Measurements from ENCODE around the gene PHTF1.
"Not testable (repeated sequence)": the region's sequence is repeated elsewhere in the genome, so short reads cannot be mapped to it uniquely, and the experiment has no call there.

The PHTF1 gene

DNA sequence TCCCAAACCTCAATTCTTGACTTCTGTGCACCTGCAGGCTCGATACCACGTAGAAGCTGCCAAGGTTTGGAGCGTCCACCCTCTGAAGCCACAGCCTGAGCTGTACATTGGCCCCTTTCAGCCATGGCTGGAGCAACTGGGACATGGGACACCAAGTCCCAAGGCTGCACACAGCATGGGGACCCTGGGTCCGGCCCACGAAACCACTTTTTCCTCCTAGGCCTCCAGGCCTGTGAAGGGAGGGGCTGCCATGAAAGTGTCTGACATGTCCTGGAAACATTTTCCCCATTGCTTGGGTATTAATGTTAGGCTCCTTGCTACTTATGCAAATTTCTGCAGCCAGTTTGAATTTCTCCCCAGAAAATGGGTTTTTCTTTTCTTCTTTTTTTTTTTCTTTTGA, 40.7 kb downstream of the PHTF1 start:
- DNase-seq; H3K27me3 Mint-ChIP-seq; ATAC-seq (replicated peaks); H3K4me3 Mint-ChIP-seq; H3K27ac Mint-ChIP-seq; H3K4me1 Mint-ChIP-seq: not testable (repeated sequence)
- peaks cover 78 to 82% of the 10 kb centered on the region in 2 donors for H3K36me3 Mint-ChIP-seq
- H3K9me3 Mint-ChIP-seq, result peaks cover 13 to 16% of the 10 kb centered on the region in 2 donors

DNA sequence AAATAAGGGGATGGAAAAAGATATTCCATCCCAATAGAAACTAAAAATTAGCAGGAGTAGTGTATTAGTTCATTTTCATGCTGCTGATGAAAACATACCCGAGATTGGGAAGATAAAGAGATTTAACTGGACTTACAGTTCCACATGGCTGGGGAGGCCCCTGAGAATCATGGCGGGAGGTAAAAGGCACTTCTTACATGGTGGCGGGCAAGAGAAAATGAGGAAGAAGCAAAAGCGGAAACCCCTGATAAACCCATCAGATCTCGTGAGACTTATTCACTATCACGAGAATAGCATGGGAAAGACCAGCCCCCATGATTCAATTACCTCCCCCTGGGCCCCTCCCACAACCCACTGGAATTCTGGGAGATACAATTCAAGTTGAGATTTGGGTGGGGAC, 41.8 kb downstream of the PHTF1 start:
- H3K4me3 Mint-ChIP-seq; H3K4me1 Mint-ChIP-seq; H3K27ac Mint-ChIP-seq; DNase-seq; H3K27me3 Mint-ChIP-seq; ATAC-seq (replicated peaks): not testable (repeated sequence)
- peaks cover 13 to 16% of the 10 kb centered on the region in 2 donors for H3K9me3 Mint-ChIP-seq
- peaks cover 75 to 80% of the 10 kb centered on the region in 2 donors for H3K36me3 Mint-ChIP-seq

DNA sequence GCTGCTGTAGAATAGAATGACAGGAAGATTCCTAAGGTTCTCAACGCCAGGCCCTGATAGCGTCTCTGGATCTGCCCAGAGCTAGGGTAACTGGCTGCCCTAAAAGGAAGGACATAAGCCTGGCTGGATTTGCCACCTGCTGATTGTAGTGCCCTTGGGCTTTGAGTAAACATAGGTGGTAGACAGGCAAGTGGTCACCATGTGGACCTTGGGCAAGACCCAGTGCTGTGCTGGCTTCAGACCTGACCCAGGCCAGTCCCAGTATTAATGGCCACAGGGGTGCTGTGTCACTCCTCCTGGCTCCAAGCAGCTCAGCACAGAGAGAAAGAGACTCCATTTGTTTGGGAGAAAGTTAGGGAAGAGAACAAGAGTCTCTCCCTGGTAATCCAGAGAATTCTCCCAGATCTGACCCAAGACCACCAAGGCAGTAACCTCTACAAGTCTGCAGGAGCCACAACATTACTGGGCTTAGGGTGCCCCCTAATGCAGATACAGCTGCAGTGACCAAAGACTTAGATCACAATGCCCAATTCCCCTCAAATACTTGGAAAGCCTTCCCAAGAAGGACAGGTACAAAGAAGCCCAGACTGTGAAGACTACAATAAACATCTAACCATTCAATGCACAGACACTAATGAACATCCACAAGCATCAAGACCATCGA, 44.5 kb downstream of the PHTF1 start:
- no peaks in the 10 kb centered on the region for H3K27me3 Mint-ChIP-seq
- DNase-seq (no peak), ATAC-seq (replicated peaks) (no peak)
- H3K4me1 Mint-ChIP-seq, result no peaks in the 10 kb centered on the region
- no peak overlapping the region for H3K27ac Mint-ChIP-seq
- peaks cover 12 to 15% of the 10 kb centered on the region in 2 donors for H3K9me3 Mint-ChIP-seq
- H3K36me3 Mint-ChIP-seq, result peaks cover 60 to 75% of the 10 kb centered on the region in 2 donors
- no peak overlapping the region for H3K4me3 Mint-ChIP-seq

DNA sequence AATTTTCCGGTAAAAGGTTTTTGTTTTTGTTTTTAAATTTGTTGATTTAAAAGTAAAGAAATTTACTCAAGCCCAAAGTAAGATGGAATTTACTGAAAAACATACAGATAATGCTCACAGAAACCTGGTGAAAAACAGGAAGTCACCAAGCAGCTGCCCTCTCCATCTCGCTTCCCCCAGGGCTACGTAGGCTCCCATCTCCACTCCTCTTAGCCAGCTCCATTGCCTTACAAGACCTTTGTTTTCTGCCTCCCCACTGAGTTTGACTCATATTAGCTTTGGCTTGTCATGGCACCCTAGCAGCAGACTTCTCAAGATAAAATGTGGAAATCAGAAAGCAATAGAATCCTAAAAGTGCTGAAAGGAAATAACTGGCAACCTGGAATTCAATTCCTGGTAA, 57.9 kb downstream of the PHTF1 start:
- peak overlapping the region; percentile 16 for H3K27ac Mint-ChIP-seq
- peak; percentile 77 to 87 for ATAC-seq (replicated peaks)
- no peak overlapping the region for H3K4me3 Mint-ChIP-seq
- peaks cover 40 to 60% of the 10 kb centered on the region in 2 donors for H3K36me3 Mint-ChIP-seq
- H3K9me3 Mint-ChIP-seq, result no peaks in the 10 kb centered on the region
- no peak for DNase-seq
- H3K4me1 Mint-ChIP-seq, result peaks cover 9 to 18% of the 10 kb centered on the region in 2 donors
- H3K27me3 Mint-ChIP-seq, result no peaks in the 10 kb centered on the region

DNA sequence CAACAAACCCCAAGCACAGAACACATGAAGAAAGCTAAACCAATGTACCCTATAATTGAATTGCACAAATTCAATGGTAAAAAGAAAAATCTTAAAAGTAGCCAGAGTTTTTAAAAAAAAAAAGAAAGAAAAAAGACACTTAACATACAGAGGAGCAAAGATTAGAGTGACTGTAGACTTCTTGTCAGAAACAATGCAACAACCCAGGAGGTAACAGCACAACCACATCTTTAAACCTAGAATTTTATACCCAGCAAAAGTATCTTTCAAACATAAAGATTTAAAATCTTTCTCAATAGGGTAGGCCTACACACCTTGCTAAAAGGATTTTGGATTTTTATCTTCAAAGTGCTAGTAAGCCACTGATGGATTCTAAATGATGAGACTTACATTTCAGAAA, 64.4 kb downstream of the PHTF1 start:
- Mint-ChIP-seq H3K4me3 (no peak overlapping the region), H3K4me1 (peaks cover 17 to 25% of the 10 kb centered on the region in 2 donors), H3K9me3 (peaks cover 12 to 25% of the 10 kb centered on the region in 2 donors), H3K36me3 (peaks cover 50 to 80% of the 10 kb centered on the region in 2 donors), H3K27me3 (no peaks in the 10 kb centered on the region), H3K27ac (no peak overlapping the region)
- DNase-seq (no peak), ATAC-seq (replicated peaks) (no peak)

DNA sequence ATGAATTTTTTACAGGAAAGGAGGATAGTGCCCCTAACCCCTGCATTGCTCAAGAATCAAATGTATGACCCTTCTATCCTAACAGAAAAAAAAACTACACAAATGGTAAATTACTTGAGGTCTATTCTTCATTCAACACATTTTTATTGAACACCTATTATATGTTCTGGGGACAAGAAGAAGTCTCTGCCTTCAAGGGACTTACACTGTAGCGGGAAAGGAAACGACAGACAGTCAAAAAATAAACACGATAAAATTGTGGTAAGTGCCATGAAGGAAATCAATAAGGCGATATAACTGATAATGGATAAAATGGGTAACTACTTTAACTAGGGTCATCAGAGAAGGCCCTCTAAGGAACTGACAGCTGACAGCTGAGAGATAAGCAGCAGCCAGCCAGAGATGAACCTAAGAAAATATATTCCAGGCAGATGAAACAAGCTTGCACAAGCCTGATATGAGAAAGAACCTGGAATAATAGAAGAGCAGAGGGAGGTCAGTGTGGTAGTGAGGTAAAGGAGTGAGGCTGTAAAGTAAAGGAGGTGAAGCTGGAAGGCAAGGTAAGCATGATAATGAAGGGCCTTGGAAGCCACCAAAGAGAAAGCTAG, 66.4 kb downstream of the PHTF1 start:
- Mint-ChIP-seq H3K36me3 (peaks cover 46 to 70% of the 10 kb centered on the region in 2 donors), H3K4me1 (peaks cover 17 to 25% of the 10 kb centered on the region in 2 donors), H3K4me3 (no peak overlapping the region), H3K9me3 (peaks cover 12 to 25% of the 10 kb centered on the region in 2 donors), H3K27me3 (no peaks in the 10 kb centered on the region), H3K27ac (no peak overlapping the region)
- no peak for DNase-seq
- ATAC-seq (replicated peaks), result no peak

DNA sequence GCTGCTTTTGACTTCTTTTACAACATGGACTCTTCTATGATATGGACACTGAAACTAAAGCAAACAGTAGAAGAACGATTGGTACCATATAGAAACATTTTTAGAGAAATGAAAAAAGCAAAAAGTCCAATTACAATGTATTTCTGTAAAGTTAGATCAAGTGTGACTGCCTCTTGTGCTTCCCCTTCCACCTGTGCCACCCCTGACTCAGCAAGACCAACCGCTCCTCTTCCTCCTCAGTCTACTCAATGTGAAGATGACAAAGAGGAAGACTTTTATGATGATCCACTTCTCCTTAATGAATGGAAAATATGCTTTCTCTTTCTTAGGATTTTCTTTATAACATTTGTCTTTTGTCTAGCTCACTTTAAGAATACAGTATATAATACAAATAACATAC, 66.9 kb downstream of the PHTF1 start:
- peaks cover 12 to 25% of the 10 kb centered on the region in 2 donors for H3K9me3 Mint-ChIP-seq
- ATAC-seq (replicated peaks) (peak; percentile 77 to 87), DNase-seq (no peak)
- H3K27ac Mint-ChIP-seq, result no peak overlapping the region
- no peaks in the 10 kb centered on the region for H3K27me3 Mint-ChIP-seq
- H3K36me3 Mint-ChIP-seq, result peaks cover 41 to 64% of the 10 kb centered on the region in 2 donors
- H3K4me1 Mint-ChIP-seq, result peaks cover 17 to 25% of the 10 kb centered on the region in 2 donors
- no peak overlapping the region for H3K4me3 Mint-ChIP-seq

DNA sequence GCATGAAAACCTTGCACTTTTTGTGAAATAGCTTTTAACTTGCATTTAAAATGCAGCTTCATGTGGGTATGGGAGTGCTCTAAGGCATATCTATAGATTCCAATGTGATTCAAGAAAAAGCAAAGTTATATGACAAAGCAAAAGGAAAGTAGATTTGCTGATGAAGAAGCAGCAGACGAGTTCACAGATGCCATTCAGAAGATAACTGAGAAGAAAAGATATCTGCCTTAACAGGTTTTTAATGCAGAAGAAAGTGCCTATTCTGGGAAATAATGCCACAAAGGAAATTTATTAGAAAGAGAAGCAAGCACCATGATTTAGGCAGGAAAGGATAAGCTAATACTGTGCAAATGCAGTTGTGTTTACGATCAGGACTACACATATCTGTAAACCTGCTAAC, 68.1 kb downstream of the PHTF1 start:
- H3K27ac Mint-ChIP-seq, result no peak overlapping the region
- H3K4me3 Mint-ChIP-seq, result no peak overlapping the region
- no peak for DNase-seq

DNA sequence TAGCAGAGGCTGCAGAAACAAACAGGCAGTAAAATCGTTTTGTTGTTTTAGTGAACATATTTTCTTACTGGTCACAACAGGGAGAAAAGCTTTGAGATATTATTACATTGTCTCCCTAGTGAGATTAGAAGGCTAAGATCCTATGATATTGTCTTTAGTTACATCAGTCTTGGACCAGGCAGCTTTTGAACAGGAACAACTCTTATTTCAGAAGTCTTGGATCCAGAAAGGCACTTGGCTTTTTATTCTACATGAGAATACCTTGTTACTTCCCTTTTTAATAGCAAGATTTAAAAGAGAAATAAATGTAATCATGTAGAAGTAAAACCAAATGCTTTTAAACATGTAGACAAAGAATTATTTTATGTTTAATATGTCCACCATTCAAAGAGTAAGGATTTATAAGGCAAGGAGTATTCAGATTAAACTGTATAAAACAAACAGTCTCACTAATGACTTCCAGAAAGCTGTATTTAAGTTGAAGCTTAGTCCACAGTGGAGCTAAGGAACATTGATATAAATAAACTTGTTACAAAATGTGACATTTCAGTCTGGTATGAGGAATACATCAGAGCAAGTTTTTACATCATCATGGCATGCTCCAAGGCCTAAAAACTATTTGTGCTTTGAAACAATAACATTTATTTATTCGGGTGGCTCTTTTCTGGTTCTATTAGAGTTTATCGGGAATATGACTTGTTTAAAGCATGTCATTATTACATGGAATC, 72.2 kb downstream of the PHTF1 start:
- Mint-ChIP-seq H3K27ac (no peak overlapping the region), H3K9me3 (no peaks in the 10 kb centered on the region)

More for the DNA sequence above, 68.1 kb downstream of the PHTF1 start:
- ATAC-seq (replicated peaks), result no peak
- peaks cover 12 to 25% of the 10 kb centered on the region in 2 donors for H3K9me3 Mint-ChIP-seq
- peaks cover 40 to 56% of the 10 kb centered on the region in 2 donors for H3K36me3 Mint-ChIP-seq
- H3K27me3 Mint-ChIP-seq, result no peaks in the 10 kb centered on the region
- H3K4me1 Mint-ChIP-seq, result peaks cover 17 to 25% of the 10 kb centered on the region in 2 donors

DNA sequence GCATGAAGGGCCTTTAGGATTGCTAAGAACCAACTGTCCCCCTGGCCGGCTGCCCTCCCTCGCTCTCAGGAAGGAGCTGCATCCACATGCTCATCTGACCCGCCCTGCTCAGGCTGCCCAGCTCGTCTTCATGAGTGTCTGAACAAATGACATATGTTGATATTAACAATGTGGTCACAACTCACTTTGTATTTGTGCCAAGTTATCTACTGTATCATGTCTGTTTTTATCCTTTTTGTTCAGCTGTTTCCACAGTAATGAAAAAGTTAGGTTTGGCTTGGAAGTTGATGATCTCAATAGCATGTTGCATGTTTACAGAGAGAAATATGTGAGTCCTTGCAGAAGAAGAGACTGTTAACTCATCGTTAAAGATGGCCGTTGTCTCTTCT, 75.1 kb downstream of the PHTF1 start:
- Mint-ChIP-seq H3K9me3 (no peaks in the 10 kb centered on the region), H3K4me3 (no peak overlapping the region), H3K27ac (no peak overlapping the region), H3K36me3 (peaks cover 4 to 6% of the 10 kb centered on the region in 2 donors), H3K4me1 (no peaks in the 10 kb centered on the region), H3K27me3 (no peaks in the 10 kb centered on the region)
- DNase-seq (no peak), ATAC-seq (replicated peaks) (no peak)

More for the DNA sequence above, 72.2 kb downstream of the PHTF1 start:
- ATAC-seq (replicated peaks), result no peak
- Mint-ChIP-seq H3K27me3 (no peaks in the 10 kb centered on the region), H3K36me3 (peaks cover 16 to 24% of the 10 kb centered on the region in 2 donors), H3K4me3 (no peak overlapping the region), H3K4me1 (peaks cover 5 to 15% of the 10 kb centered on the region in 2 donors)
- DNase-seq, result no peak

DNA sequence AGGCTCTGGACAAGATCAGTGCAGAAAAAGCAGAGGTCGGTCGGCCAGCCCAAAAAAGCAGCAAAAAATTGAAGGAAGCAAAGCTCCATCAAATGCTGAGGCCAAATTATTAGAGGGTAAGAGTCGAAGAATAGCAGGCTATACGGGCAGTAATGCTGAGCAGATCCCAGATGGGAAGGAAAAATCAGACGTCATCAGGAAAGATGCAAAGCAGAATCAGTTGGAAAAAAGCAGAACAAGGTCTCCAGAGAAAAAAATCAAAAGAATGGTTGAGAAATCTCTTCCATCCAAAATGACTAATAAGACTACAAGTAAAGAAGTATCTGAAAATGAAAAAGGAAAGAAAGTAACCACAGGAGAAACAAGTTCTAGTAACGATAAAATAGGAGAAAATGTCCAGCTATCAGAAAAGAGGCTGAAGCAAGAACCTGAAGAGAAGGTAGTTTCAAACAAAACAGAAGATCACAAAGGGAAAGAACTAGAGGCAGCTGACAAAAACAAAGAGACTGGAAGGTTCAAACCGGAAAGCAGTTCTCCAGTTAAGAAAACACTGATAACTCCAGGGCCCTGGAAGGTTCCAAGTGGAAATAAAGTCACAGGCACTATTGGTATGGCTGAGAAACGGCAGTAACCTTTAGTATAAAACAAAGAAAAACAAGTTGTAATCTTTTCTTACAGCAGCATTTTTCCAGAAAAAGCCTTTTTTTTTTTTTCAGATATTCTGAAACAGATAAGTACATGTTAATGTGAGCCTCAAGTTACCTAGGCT, 75.7 kb downstream of the PHTF1 start:
- no peak for ATAC-seq (replicated peaks)
- Mint-ChIP-seq H3K36me3 (peaks cover 4 to 6% of the 10 kb centered on the region in 2 donors), H3K4me3 (no peak overlapping the region), H3K27me3 (no peaks in the 10 kb centered on the region), H3K9me3 (no peaks in the 10 kb centered on the region), H3K27ac (no peak overlapping the region), H3K4me1 (no peaks in the 10 kb centered on the region)
- DNase-seq, result no peak

DNA sequence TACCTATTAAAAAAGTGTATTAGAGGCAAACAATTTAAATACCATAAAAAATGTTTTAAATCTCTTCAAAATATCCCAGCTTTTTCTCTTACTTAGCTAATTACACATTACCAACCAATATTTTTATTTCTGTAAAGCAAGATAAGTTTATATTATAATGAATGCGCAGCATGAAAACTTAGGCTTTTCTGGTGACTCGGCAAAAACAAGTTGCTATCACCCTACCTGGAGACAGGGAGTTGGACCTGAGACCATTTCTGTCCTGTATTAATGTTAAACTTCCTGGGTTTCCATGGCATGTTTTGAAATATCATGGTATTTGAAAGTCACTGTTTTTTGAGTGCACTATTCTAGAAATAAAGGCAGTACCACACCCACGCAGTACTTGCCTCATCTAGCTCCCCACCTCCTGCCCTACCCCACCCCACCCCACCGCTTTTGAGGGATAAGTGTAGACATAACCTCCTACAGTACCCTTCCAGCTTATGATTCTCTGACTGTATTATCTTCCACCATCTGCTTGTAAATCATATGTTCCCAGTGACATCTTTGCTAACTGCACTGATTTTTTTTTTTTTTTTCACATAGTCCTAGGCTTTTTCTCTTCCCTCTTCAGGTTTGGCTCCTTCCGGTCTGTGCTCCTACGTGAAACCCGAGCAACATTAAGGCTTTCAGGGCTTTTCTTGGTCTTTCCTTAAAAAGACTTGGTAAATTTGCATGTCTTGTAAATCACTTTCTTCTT, 77.5 kb downstream of the PHTF1 start:
- ATAC-seq (replicated peaks) (no peak), DNase-seq (no peak)
- Mint-ChIP-seq H3K36me3 (peaks cover 4 to 5% of the 10 kb centered on the region in 2 donors), H3K9me3 (no peaks in the 10 kb centered on the region), H3K4me3 (no peak overlapping the region), H3K4me1 (no peaks in the 10 kb centered on the region), H3K27me3 (no peaks in the 10 kb centered on the region), H3K27ac (no peak overlapping the region)

DNA sequence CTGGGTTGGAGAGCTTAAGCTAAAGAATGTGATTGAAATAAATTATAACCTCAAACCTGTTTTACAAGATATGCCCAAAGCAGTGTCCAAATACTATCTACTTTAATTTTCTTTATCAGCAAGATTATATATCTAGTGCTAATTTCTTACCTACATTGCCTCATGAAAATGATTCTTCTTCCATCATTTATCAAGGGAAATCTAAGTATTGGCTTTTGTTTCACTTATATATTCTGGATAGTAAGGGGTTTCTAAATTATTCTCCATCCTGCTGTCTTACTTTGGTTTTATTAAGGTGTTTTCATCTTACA, 81.2 kb downstream of the PHTF1 start:
- H3K27me3 Mint-ChIP-seq, result no peaks in the 10 kb centered on the region
- DNase-seq (no peak), ATAC-seq (replicated peaks) (no peak)
- no peak overlapping the region for H3K4me3 Mint-ChIP-seq
- no peaks in the 10 kb centered on the region for H3K9me3 Mint-ChIP-seq
- no peaks in the 10 kb centered on the region for H3K4me1 Mint-ChIP-seq
- peaks cover 3 to 4% of the 10 kb centered on the region in 2 donors for H3K36me3 Mint-ChIP-seq
- H3K27ac Mint-ChIP-seq, result no peak overlapping the region

Data from stimulated activated naive B cell treated with anti-CD40 and anti-IgM and Interleukin-4, amounts not matched to agents 10 μg/mL and 1 μg/mL and 100 μg/mL, for 72 hours (primary cell).